ENCODE measurements around the gene SSRP1.

Gene SSRP1

GRCh38 chr11:57335023-57335342 lies 709 bp downstream of the SSRP1 start:
- DNase-seq, result no peak

- DNase-seq, result no peak
Measured at GRCh38 chr11:57332694-57333440, 2.8 kb downstream of the SSRP1 start.

GRCh38 chr11:57331720-57332119 lies 4.0 kb downstream of the SSRP1 start:
- DNase-seq, result no peak

GRCh38 chr11:57330029-57330428 lies 5.7 kb downstream of the SSRP1 start:
- DNase-seq, result no peak

GRCh38 chr11:57327721-57328120 lies 8.0 kb downstream of the SSRP1 start:
- DNase-seq, result no peak

- DNase-seq, result no peak
Measured at GRCh38 chr11:57325735-57326048, 10.0 kb downstream of the SSRP1 start.

- peak; percentile 96 for DNase-seq
Measured at GRCh38 chr11:57324886-57325734, 10.6 kb downstream of the SSRP1 start, which contains the start of gene TNKS1BP1. Gene TNKS1BP1, minus strand, starts transcription at chr11:57324952. Its CDS starts 3,067 bp downstream, at chr11:57321885.

- peak; percentile 48 for DNase-seq
Measured at GRCh38 chr11:57324154-57324885, 11.4 kb downstream of the SSRP1 start.

- no peak for DNase-seq
Measured at GRCh38 chr11:57323855-57324153, 11.9 kb downstream of the SSRP1 start.

- DNase-seq, result no peak
Measured at GRCh38 chr11:57323167-57323854, 12.4 kb downstream of the SSRP1 start.

GRCh38 chr11:57322256-57323166 lies 13.2 kb downstream of the SSRP1 start:
- DNase-seq, result no peak

GRCh38 chr11:57321388-57322255 lies 14.1 kb downstream of the SSRP1 start:
- no peak for DNase-seq

- DNase-seq, result no peak
Measured at GRCh38 chr11:57320719-57321387, 14.8 kb downstream of the SSRP1 start.

- DNase-seq, result no peak
Measured at GRCh38 chr11:57320067-57320718, 15.5 kb downstream of the SSRP1 start.

GRCh38 chr11:57318178-57318577 lies 17.5 kb downstream of the SSRP1 start:
- DNase-seq, result no peak

- no peak for DNase-seq
Measured at GRCh38 chr11:57316017-57316416, 19.7 kb downstream of the SSRP1 start.

GRCh38 chr11:57315491-57315890 lies 20.2 kb downstream of the SSRP1 start:
- no peak for DNase-seq

GRCh38 chr11:57314221-57314973 lies 21.3 kb downstream of the SSRP1 start:
- DNase-seq, result no peak

- DNase-seq, result no peak
Measured at GRCh38 chr11:57313788-57314135, 21.9 kb downstream of the SSRP1 start.
